ENCODE results near the gene SUSD2.
"Not testable (repeated sequence)": the region's sequence is repeated elsewhere in the genome, so short reads cannot be mapped to it uniquely, and the experiment has no call there.

Gene SUSD2

GRCh38 chr22:24210409-24210808 is 29.1 kb downstream of the SUSD2 start:
- not testable (repeated sequence) for H3K27ac ChIP-seq (ENCODE audit: low read depth, low read length); H3K9ac ChIP-seq (ENCODE audit: low read depth in 1 of 2, low read length in 2 of 2); H3K9me3 ChIP-seq (ENCODE audit: control insufficient read depth in 1 of 2, low read length in 2 of 2); H3K4me3 ChIP-seq (ENCODE audit: low read depth in 1 of 2, low read length in 2 of 2); H3K27me3 ChIP-seq (ENCODE audit: control insufficient read depth in 1 of 2, insufficient read depth in 2 of 2, low read length in 2 of 2); H3K4me1 ChIP-seq (ENCODE audit: control insufficient read depth in 1 of 2, insufficient read depth in 2 of 2, low read length in 2 of 2); H3K36me3 ChIP-seq (ENCODE audit: control insufficient read depth in 1 of 2, insufficient read depth in 2 of 2, low read length in 2 of 2)

DNA sequence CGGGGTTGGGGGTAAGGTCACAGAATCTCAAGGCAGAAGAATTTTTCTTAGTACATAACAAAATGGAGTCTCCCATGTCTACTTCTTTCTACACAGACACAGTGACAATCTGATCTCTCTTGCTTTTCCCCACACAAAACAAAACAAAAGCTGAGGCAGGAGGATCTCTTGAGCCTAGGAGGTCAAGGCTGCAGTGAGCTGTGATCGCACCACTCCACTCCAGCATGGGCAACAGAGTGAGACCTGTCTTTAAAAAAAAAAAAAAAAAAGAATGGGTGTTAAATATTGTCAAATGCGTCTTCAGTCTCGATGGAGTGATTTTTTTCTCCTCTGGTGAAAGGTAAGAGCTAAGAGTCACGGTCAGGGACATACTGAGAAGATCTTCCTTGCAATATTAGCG is 30.4 kb downstream of the SUSD2 start:
- not testable (repeated sequence) for H3K4me1 ChIP-seq (ENCODE audit: control insufficient read depth in 1 of 2, insufficient read depth in 2 of 2, low read length in 2 of 2); H3K27me3 ChIP-seq (ENCODE audit: control insufficient read depth in 1 of 2, insufficient read depth in 2 of 2, low read length in 2 of 2); H3K27ac ChIP-seq (ENCODE audit: low read depth, low read length); H3K9me3 ChIP-seq (ENCODE audit: control insufficient read depth in 1 of 2, low read length in 2 of 2); H3K9ac ChIP-seq (ENCODE audit: low read depth in 1 of 2, low read length in 2 of 2); H3K36me3 ChIP-seq (ENCODE audit: control insufficient read depth in 1 of 2, insufficient read depth in 2 of 2, low read length in 2 of 2); H3K4me3 ChIP-seq (ENCODE audit: low read depth in 1 of 2, low read length in 2 of 2)

DNA sequence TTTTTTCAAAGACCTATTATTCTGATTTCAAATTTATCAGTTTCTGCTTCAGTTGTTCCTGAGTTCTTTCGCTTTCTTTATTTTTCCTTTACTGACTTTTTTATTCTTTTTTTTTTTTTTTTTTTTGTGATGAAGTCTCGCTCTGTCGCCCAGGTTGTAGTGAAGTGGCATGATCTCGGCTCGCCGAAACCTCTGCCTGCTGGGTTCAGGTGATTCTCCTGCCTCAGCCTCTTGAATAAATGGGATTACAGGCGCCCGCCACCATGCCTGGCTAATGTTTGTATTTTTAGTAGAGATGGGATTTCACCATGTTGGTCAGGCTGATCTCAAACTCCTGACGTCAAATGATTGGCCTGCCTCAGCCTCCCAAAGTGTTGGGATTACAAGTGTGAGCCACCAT is 31.8 kb downstream of the SUSD2 start:
- H3K27me3 ChIP-seq (ENCODE audit: control insufficient read depth in 1 of 2, insufficient read depth in 2 of 2, low read length in 2 of 2); H3K4me3 ChIP-seq (ENCODE audit: low read depth in 1 of 2, low read length in 2 of 2); H3K9me3 ChIP-seq (ENCODE audit: control insufficient read depth in 1 of 2, low read length in 2 of 2); H3K4me1 ChIP-seq (ENCODE audit: control insufficient read depth in 1 of 2, insufficient read depth in 2 of 2, low read length in 2 of 2); H3K9ac ChIP-seq (ENCODE audit: low read depth in 1 of 2, low read length in 2 of 2); H3K27ac ChIP-seq (ENCODE audit: low read depth, low read length); H3K36me3 ChIP-seq (ENCODE audit: control insufficient read depth in 1 of 2, insufficient read depth in 2 of 2, low read length in 2 of 2): not testable (repeated sequence)

DNA sequence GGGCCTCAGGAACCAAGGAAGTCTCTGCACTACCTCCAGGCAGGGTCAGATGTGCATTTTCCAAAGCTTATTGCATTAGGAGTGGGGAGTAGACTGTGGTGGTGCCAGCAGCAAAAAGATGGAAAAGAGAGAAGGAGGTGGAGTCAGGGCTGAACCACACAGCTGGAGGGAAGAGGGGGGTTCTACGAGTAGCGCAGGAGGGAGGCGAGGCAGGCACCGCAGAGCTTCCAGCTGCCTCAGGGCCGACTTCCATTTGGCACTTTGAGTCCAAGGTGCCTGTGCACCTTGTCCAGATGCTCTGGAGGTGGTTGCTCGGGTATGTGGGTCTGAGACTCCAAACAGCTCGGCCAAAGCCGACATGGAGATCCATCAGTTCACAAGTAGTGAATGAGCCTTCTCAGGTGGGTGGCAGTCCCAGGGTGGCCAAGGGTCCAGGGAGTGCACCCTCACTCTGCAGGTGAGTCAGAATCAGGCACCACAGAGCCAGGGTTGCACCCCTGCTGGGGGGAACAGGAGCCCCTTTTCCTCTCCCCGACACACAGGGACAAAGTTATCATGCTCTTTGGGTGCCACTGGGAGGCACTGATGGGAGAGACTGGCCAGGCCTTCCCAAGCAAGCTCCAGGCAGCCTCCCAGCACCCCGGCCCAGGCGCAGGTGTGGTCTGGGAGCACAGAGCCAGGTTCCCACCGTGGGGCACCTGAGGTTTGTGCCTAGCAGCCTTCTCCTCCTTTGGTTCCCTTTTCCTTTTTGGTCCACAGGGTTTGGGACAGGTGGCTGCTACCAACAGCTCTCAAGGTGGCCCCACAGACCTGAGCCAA is 33.4 kb downstream of the SUSD2 start:
- no peak overlapping the region for H3K27ac ChIP-seq (ENCODE audit: low read depth, low read length)

GRCh38 chr22:24216541-24217209 is 35.4 kb downstream of the SUSD2 start:
- no peak overlapping the region for H3K9ac ChIP-seq (ENCODE audit: low read depth in 1 of 2, low read length in 2 of 2)
- H3K36me3 ChIP-seq (ENCODE audit: control insufficient read depth in 1 of 2, insufficient read depth in 2 of 2, low read length in 2 of 2) = peaks cover 0 to 3% of the 10 kb centered on the region in 2 donors
- no peaks in the 10 kb centered on the region for H3K4me1 ChIP-seq (ENCODE audit: control insufficient read depth in 1 of 2, insufficient read depth in 2 of 2, low read length in 2 of 2)
- H3K9me3 ChIP-seq (ENCODE audit: control insufficient read depth in 1 of 2, low read length in 2 of 2) = no peaks in the 10 kb centered on the region
- H3K27ac ChIP-seq (ENCODE audit: low read depth, low read length) = no peak overlapping the region
- H3K27me3 ChIP-seq (ENCODE audit: control insufficient read depth in 1 of 2, insufficient read depth in 2 of 2, low read length in 2 of 2) = no peaks in the 10 kb centered on the region
- H3K4me3 ChIP-seq (ENCODE audit: low read depth in 1 of 2, low read length in 2 of 2) = no peak overlapping the region

More for the DNA sequence above, 33.4 kb downstream of the SUSD2 start:
- no peaks in the 10 kb centered on the region for H3K27me3 ChIP-seq (ENCODE audit: control insufficient read depth in 1 of 2, insufficient read depth in 2 of 2, low read length in 2 of 2)
- H3K4me1 ChIP-seq (ENCODE audit: control insufficient read depth in 1 of 2, insufficient read depth in 2 of 2, low read length in 2 of 2) = no peaks in the 10 kb centered on the region
- no peaks in the 10 kb centered on the region for H3K9me3 ChIP-seq (ENCODE audit: control insufficient read depth in 1 of 2, low read length in 2 of 2)
- H3K36me3 ChIP-seq (ENCODE audit: control insufficient read depth in 1 of 2, insufficient read depth in 2 of 2, low read length in 2 of 2) = no peaks in the 10 kb centered on the region
- H3K9ac ChIP-seq (ENCODE audit: low read depth in 1 of 2, low read length in 2 of 2) = no peak overlapping the region
- H3K4me3 ChIP-seq (ENCODE audit: low read depth in 1 of 2, low read length in 2 of 2) = no peak overlapping the region

GRCh38 chr22:24217384-24217783 is 36.1 kb downstream of the SUSD2 start:
- no peak overlapping the region for H3K4me3 ChIP-seq (ENCODE audit: low read depth in 1 of 2, low read length in 2 of 2)
- no peak overlapping the region for H3K9ac ChIP-seq (ENCODE audit: low read depth in 1 of 2, low read length in 2 of 2)
- H3K27ac ChIP-seq (ENCODE audit: low read depth, low read length) = no peak overlapping the region
- H3K9me3 ChIP-seq (ENCODE audit: control insufficient read depth in 1 of 2, low read length in 2 of 2) = no peaks in the 10 kb centered on the region
- no peaks in the 10 kb centered on the region for H3K4me1 ChIP-seq (ENCODE audit: control insufficient read depth in 1 of 2, insufficient read depth in 2 of 2, low read length in 2 of 2)
- H3K27me3 ChIP-seq (ENCODE audit: control insufficient read depth in 1 of 2, insufficient read depth in 2 of 2, low read length in 2 of 2) = no peaks in the 10 kb centered on the region
- H3K36me3 ChIP-seq (ENCODE audit: control insufficient read depth in 1 of 2, insufficient read depth in 2 of 2, low read length in 2 of 2) = peaks cover 0 to 3% of the 10 kb centered on the region in 2 donors

- Histone ChIP-seq H3K27ac (ENCODE audit: low read depth, low read length) (no peak overlapping the region), H3K4me3 (ENCODE audit: low read depth in 1 of 2, low read length in 2 of 2) (no peak overlapping the region), H3K27me3 (ENCODE audit: control insufficient read depth in 1 of 2, insufficient read depth in 2 of 2, low read length in 2 of 2) (no peaks in the 10 kb centered on the region), H3K4me1 (ENCODE audit: control insufficient read depth in 1 of 2, insufficient read depth in 2 of 2, low read length in 2 of 2) (no peaks in the 10 kb centered on the region), H3K36me3 (ENCODE audit: control insufficient read depth in 1 of 2, insufficient read depth in 2 of 2, low read length in 2 of 2) (peaks cover 0 to 3% of the 10 kb centered on the region in 2 donors), H3K9ac (ENCODE audit: low read depth in 1 of 2, low read length in 2 of 2) (no peak overlapping the region), H3K9me3 (ENCODE audit: control insufficient read depth in 1 of 2, low read length in 2 of 2) (peaks cover 3 to 4% of the 10 kb centered on the region in 2 donors)
Measured at GRCh38 chr22:24219750-24220149, 38.5 kb downstream of the SUSD2 start.

DNA sequence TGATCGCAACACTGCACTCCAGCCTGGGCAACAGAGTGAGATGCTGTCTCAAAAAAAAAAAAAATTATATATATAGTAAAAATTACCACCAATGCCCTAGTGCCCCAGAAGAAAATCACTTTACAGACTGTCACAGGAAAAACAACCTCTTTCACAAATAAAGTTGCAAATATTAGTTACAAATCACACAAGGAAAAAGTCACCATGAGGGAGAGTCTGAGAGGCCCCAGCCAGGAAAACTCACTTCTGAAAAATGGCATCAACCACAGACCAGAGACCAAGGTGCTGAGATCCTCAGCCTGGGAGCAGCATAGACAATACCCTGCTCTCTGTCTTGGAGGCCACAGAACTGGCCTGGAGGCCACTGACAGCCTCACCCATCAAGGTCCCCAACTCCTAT is 43.2 kb downstream of the SUSD2 start:
- H3K36me3 ChIP-seq (ENCODE audit: control insufficient read depth in 1 of 2, insufficient read depth in 2 of 2, low read length in 2 of 2) = peaks cover 0 to 3% of the 10 kb centered on the region in 2 donors
- no peak overlapping the region for H3K9ac ChIP-seq (ENCODE audit: low read depth in 1 of 2, low read length in 2 of 2)
- no peaks in the 10 kb centered on the region for H3K27me3 ChIP-seq (ENCODE audit: control insufficient read depth in 1 of 2, insufficient read depth in 2 of 2, low read length in 2 of 2)

DNA sequence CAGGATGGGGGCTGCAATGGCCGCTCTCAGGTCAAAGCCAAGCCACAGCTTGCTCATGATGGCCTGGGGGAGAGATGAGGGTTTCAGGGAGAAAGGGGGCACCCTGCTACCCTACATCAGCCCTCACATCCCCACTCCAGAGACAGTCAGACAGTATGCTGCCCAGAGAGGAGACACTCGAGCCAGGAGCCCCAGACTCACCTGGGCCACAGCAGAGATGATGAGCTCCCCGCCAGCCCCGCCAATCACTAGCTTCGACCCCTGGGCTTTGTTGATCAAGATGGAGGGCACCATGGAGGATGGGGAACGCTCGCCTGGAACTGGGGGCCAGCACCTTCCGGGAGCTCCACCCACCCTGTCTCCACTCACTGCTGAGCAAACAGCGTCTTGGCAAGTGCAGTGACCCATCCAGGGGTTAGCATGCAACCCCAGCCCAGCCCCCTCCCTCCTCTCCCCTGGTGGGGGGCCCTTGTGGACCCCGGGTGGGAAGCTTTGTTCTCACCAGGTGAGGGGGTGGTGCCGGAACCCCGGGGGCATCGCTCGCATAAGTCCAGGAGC is 43.8 kb downstream of the SUSD2 start:
- Histone ChIP-seq H3K9me3 (ENCODE audit: control insufficient read depth in 1 of 2, low read length in 2 of 2) (peaks cover 6% of the 10 kb centered on the region in 2 donors), H3K9ac (ENCODE audit: low read depth in 1 of 2, low read length in 2 of 2) (no peak overlapping the region), H3K36me3 (ENCODE audit: control insufficient read depth in 1 of 2, insufficient read depth in 2 of 2, low read length in 2 of 2) (peaks cover 0 to under 1% of the 10 kb centered on the region in 2 donors), H3K4me3 (ENCODE audit: low read depth in 1 of 2, low read length in 2 of 2) (no peak overlapping the region), H3K27ac (ENCODE audit: low read depth, low read length) (no peak overlapping the region), H3K27me3 (ENCODE audit: control insufficient read depth in 1 of 2, insufficient read depth in 2 of 2, low read length in 2 of 2) (no peaks in the 10 kb centered on the region), H3K4me1 (ENCODE audit: control insufficient read depth in 1 of 2, insufficient read depth in 2 of 2, low read length in 2 of 2) (no peaks in the 10 kb centered on the region)

More for the DNA sequence above, 43.2 kb downstream of the SUSD2 start:
- Histone ChIP-seq H3K9me3 (ENCODE audit: control insufficient read depth in 1 of 2, low read length in 2 of 2) (peaks cover 6% of the 10 kb centered on the region in 2 donors), H3K4me1 (ENCODE audit: control insufficient read depth in 1 of 2, insufficient read depth in 2 of 2, low read length in 2 of 2) (no peaks in the 10 kb centered on the region), H3K4me3 (ENCODE audit: low read depth in 1 of 2, low read length in 2 of 2) (no peak overlapping the region), H3K27ac (ENCODE audit: low read depth, low read length) (no peak overlapping the region)

DNA sequence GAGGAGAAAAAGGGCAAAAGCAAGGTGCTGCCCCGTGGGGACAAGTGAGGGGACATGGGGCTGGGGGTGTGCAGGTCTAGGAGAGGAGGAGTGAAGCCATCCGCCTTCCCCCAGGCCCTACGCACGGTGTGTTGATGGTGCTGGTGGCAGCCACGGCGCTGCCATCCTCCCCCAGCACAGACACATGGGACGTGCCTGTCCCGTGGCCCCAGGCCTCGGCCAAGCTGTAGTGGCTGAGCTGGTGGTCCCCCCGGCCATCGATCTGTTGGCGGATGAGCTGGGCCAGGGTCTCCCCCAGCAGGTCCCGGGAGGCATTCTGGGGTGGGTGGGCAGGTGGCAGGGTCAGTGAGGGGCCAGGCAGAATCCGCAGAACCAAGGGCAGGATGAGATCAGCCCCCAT is 44.7 kb downstream of the SUSD2 start:
- Histone ChIP-seq H3K9me3 (ENCODE audit: control insufficient read depth in 1 of 2, low read length in 2 of 2) (peaks cover 6% of the 10 kb centered on the region in 2 donors), H3K27me3 (ENCODE audit: control insufficient read depth in 1 of 2, insufficient read depth in 2 of 2, low read length in 2 of 2) (no peaks in the 10 kb centered on the region), H3K36me3 (ENCODE audit: control insufficient read depth in 1 of 2, insufficient read depth in 2 of 2, low read length in 2 of 2) (no peaks in the 10 kb centered on the region), H3K27ac (ENCODE audit: low read depth, low read length) (no peak overlapping the region), H3K4me1 (ENCODE audit: control insufficient read depth in 1 of 2, insufficient read depth in 2 of 2, low read length in 2 of 2) (no peaks in the 10 kb centered on the region), H3K9ac (ENCODE audit: low read depth in 1 of 2, low read length in 2 of 2) (no peak overlapping the region), H3K4me3 (ENCODE audit: low read depth in 1 of 2, low read length in 2 of 2) (no peak overlapping the region)

All from duodenal mucosa (tissue), 2 donors.